Tibial nerve (tissue), 4 donors: ENCODE data around the gene DMD. TPM values are rescaled to one million over a fixed set of nuclear protein-coding genes. Genes with fewer than 3 reads are reported as not detected.

Source experiments
- DNase-seq, 2 donors: peaks; one replicate each; pipeline ENCODE4 v3.0.0-alpha.2; 2019; ENCODE audit warnings: low spot score in 2 of 2
- H3K27ac ChIP-seq, 4 donors: fragments of 200-600 bp; sonication (generic) in 3 of 4; one replicate each; pipeline ENCODE4 v1.5.1; 2017 to 2019; ENCODE audit warnings: mild to moderate bottlenecking in 1 of 4
- H3K27me3 ChIP-seq, 2 donors: fragments of 200-600 bp; sonication (generic) in 1 of 2; one replicate each; pipeline versions ENCODE4 v1.5.1 to v1.6.0; 2017 to 2019
- H3K36me3 ChIP-seq, 3 donors: fragments of 200-600 bp; sonication (generic); one replicate each; pipeline ENCODE4 v1.5.1; 2018 to 2019
- H3K4me1 ChIP-seq, 4 donors: fragments of 200-600 bp; sonication (generic) in 3 of 4; one replicate each; pipeline ENCODE4 v1.5.1; 2017 to 2019
- H3K4me3 ChIP-seq, 4 donors: fragments of 200-600 bp; sonication (generic) in 3 of 4; one replicate each; pipeline ENCODE4 v1.5.1; 2017 to 2019; ENCODE audit warnings: mild to moderate bottlenecking in 1 of 4, moderate library complexity in 1 of 4
- H3K9me3 ChIP-seq, 4 donors: fragments of 200-600 bp; sonication (generic) in 3 of 4; one replicate each; pipeline ENCODE4 v1.5.1; 2017 to 2019
- EP300 ChIP-seq, 2 donors: sonication (generic); formaldehyde crosslinking; IDR thresholded peaks; one replicate each; pipeline ENCODE4 v1.6.1; 2017; ENCODE audit warnings: antibody characterized with exemption in 2 of 2, mild to moderate bottlenecking in 1 of 2
- POLR2A ChIP-seq, 2 donors: fragments of 450-650 bp; IDR thresholded peaks; one replicate each; pipeline ENCODE4 v1.6.1; 2017; ENCODE audit warnings: antibody characterized with exemption in 2 of 2, mild to moderate bottlenecking in 2 of 2, moderate library complexity in 2 of 2
- WGBS, 2 donors: methylation state at CpG; one replicate each; pipeline ENCODE4 v1.1.5; 2018; 5-methylcytosine and 5-hydroxymethylcytosine counted together
- total RNA-seq, 4 donors: library from RNA; depleted of rRNA; stranded (reverse); fragments of >200 nt; gene quantifications; one replicate each; pipeline ENCODE4 v1.1.0, GENCODE V29; 2016
- TF ChIP-seq, protein P1 (sequence below), 5 experiments: fragments of 200-600 bp in 3 of 5; fragments of 450-650 bp in 2 of 5; sonication (generic) in 3 of 5; IDR thresholded peaks; one replicate each; pipeline ENCODE4 v1.5.1; 2016 to 2019; ENCODE audit warnings: antibody characterized with exemption in 5 of 5, mild to moderate bottlenecking in 3 of 5, moderate library complexity in 2 of 5

Gene DMD
- total RNA-seq, 4 donors from 2014 or later = 156 to 345 (median 245) TPM

DNA sequence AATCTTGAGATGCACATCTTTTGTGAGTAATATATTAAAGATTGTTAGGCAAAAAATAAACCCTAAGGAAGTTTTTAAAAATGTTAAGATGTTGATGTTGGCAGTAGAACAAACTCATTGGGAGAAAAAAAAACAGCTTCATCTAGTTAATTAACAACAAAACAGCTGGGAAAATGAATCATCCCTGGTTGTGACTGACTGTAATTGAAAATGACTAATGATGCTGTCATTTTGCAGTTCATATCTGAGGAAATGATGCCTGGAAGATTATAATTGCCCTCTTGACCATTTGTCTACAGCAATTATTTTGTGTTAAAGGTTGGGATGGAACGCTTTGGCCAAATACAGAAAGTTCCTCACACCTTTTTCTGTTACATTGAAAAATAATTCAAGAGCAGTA is 1379.1 kb downstream of the DMD start:
- H3K36me3 ChIP-seq = no peaks in the 10 kb centered on the region
- 0 to 49% methylated on average over 1 of the region's 1 CpG for WGBS, 2 donors
- H3K9me3 ChIP-seq = no peaks in the 10 kb centered on the region
- no peak overlapping the region for H3K4me3 ChIP-seq
- no peaks in the 10 kb centered on the region for H3K27me3 ChIP-seq
- TF ChIP-seq POLR2A (IDR thresholded peaks at IDR 0.05) (no peak), EP300 (IDR thresholded peaks at IDR 0.05) (no peak)
- TF ChIP-seq, protein P1, sequence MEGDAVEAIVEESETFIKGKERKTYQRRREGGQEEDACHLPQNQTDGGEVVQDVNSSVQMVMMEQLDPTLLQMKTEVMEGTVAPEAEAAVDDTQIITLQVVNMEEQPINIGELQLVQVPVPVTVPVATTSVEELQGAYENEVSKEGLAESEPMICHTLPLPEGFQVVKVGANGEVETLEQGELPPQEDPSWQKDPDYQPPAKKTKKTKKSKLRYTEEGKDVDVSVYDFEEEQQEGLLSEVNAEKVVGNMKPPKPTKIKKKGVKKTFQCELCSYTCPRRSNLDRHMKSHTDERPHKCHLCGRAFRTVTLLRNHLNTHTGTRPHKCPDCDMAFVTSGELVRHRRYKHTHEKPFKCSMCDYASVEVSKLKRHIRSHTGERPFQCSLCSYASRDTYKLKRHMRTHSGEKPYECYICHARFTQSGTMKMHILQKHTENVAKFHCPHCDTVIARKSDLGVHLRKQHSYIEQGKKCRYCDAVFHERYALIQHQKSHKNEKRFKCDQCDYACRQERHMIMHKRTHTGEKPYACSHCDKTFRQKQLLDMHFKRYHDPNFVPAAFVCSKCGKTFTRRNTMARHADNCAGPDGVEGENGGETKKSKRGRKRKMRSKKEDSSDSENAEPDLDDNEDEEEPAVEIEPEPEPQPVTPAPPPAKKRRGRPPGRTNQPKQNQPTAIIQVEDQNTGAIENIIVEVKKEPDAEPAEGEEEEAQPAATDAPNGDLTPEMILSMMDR (IDR thresholded peaks at IDR 0.05) = no peak
- no peaks in the 10 kb centered on the region for H3K4me1 ChIP-seq
- DNase-seq = no peak
- H3K27ac ChIP-seq = no peak overlapping the region

DNA sequence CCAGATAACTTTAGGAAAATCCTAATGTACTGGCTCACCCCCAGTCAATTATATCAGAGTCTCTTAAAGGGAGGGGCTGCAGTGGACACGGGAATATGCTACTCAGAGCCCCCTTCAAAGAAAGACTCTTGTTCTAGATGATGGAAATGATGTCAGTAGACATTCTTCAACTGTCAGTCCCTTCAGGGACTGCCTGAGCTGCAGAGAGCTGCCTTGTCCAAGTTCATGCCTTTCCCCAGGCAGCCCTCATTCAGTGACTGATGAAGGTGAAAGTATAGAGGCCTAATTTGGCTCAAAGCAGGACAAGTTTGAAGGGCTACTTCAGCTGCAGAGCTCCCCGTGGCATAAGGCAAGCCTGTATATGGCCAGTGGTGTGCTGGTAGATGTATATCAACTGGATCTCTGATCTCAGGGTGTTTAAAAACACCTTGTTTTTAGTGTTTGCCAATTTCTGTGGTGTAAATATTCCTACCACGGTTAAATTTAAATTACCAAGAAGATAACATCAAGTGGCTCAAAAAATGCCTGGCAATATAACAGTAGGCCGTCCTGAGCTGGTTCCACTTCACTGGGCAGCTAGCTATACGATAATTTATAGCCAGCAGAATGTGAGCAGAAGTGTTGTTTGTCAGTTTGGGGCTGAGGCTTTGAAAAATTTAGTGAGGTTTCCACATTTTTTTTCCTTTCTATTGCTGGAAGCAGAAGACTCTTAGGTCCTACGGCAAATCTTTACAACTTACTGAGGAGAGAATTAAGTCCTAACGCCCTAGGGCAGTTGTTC is 1390.7 kb downstream of the DMD start:
- H3K4me1 ChIP-seq = no peaks in the 10 kb centered on the region
- H3K27me3 ChIP-seq = no peaks in the 10 kb centered on the region
- H3K4me3 ChIP-seq = no peak overlapping the region
- no peaks in the 10 kb centered on the region for H3K9me3 ChIP-seq
- 67 to 73% methylated on average over 7 of the region's 7 CpGs for WGBS, 2 donors
- TF ChIP-seq, protein P1 (IDR thresholded peaks at IDR 0.05) = no peak
- TF ChIP-seq EP300 (IDR thresholded peaks at IDR 0.05) = no peak
- no peak for TF ChIP-seq POLR2A (IDR thresholded peaks at IDR 0.05)
- H3K36me3 ChIP-seq = no peaks in the 10 kb centered on the region
- H3K27ac ChIP-seq = no peak overlapping the region
- no peak for DNase-seq

DNA sequence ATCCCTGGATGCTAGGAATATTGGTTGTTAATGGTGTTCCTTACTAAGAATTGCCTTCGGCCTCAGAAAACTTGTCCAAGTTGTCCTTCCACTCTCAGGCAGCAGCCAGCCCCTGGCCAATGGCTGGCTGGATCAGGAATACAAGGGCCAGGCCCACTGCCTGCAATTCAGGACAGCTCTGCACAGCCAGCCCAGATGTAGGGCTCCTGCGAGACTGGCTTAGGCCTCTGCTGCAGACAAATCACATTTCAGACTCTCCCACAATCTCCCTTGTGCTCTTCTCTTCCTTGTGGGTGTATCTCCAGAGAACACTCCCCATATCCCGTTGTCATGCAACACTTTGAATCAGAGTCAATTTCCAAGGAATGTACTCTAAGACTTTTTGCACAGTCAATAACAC is 1391.9 kb downstream of the DMD start:
- H3K27ac ChIP-seq = no peak overlapping the region
- H3K4me1 ChIP-seq = no peaks in the 10 kb centered on the region
- WGBS, 2 donors = 51 to 57% methylated on average over 3 of the region's 3 CpGs
- no peaks in the 10 kb centered on the region for H3K36me3 ChIP-seq
- no peak for DNase-seq
- H3K27me3 ChIP-seq = no peaks in the 10 kb centered on the region
- TF ChIP-seq EP300 (IDR thresholded peaks at IDR 0.05) (no peak), POLR2A (IDR thresholded peaks at IDR 0.05) (no peak)
- TF ChIP-seq, protein P1 (IDR thresholded peaks at IDR 0.05) = no peak
- no peak overlapping the region for H3K4me3 ChIP-seq
- no peaks in the 10 kb centered on the region for H3K9me3 ChIP-seq

DNA sequence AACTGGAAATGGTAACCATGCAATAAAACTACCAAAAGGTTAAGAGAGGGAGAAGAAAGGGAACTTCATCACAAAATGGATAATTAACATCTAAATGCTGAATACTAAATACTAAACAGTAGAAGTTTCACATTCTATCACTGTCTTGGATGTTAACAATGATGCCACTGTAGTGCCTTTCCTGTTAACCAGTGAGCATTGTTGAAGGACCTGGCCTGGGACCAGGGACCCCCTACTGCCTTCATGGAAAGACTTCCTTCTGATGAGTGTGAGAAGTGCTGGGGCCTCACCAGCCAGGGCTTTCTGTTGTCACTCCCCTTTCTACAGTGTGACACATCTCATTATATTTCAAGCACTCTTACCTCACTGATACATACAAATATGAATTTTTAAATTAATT is 1400.2 kb downstream of the DMD start:
- Histone ChIP-seq H3K27me3 (no peaks in the 10 kb centered on the region), H3K36me3 (no peaks in the 10 kb centered on the region)

DNA sequence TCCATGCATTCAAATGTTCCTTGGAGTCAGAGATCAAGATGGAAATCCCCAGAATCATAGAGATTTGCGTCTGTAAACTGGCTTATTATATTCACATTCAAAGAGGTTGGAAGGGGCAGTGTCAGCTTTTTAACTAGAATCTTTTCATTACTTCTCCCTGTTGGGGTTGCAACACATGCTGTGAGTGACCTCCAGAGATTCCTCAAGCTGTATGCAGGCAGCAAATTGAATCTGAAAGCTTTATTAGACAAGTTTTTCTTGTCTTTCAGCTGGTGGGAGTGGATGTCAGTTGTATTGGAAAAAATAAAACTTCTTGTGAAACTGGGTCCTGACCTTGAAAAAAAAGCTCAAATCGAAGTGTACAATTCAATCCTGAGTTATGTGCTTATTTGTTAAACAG is 1403.0 kb downstream of the DMD start:
- no peak for DNase-seq
- Histone ChIP-seq H3K27ac (no peak overlapping the region), H3K9me3 (no peaks in the 10 kb centered on the region), H3K27me3 (no peaks in the 10 kb centered on the region), H3K36me3 (no peaks in the 10 kb centered on the region), H3K4me1 (no peaks in the 10 kb centered on the region), H3K4me3 (no peak overlapping the region)
- 27 to 40% methylated on average over 2 of the region's 2 CpGs for WGBS, 2 donors
- TF ChIP-seq, protein P1 (IDR thresholded peaks at IDR 0.05) = no peak
- no peak for TF ChIP-seq EP300 (IDR thresholded peaks at IDR 0.05)
- TF ChIP-seq POLR2A (IDR thresholded peaks at IDR 0.05) = no peak

More for the DNA sequence above, 1400.2 kb downstream of the DMD start:
- H3K4me3 ChIP-seq = no peak overlapping the region
- TF ChIP-seq, protein P1 (IDR thresholded peaks at IDR 0.05) = no peak
- TF ChIP-seq EP300 (IDR thresholded peaks at IDR 0.05) (no peak), POLR2A (IDR thresholded peaks at IDR 0.05) (no peak)
- no peak overlapping the region for H3K27ac ChIP-seq
- no peaks in the 10 kb centered on the region for H3K9me3 ChIP-seq
- H3K4me1 ChIP-seq = no peaks in the 10 kb centered on the region
- DNase-seq = no peak
